Heart left ventricle (tissue), 16 donors: ENCODE measurements around the gene OR5K2. TPM values are rescaled to one million over a fixed set of nuclear protein-coding genes. Genes with fewer than 3 reads are reported as not detected.

Experiments
- ATAC-seq, 4 donors: fragments of 200-7000 bp; cut with Tn5 transposase; one replicate each; pipeline ENCODE4 v1.9.1; 2020 to 2022; ENCODE audit warnings: moderate library complexity in 4 of 4, mild to moderate bottlenecking in 3 of 4, moderate number of reproducible peaks in 1 of 4
- DNase-seq, 5 donors: peaks; one replicate each; pipeline ENCODE4 v3.0.0-alpha.2; 2020
- H3K27ac ChIP-seq, 12 donors: fragments of 200-600 bp; sonication (generic) in 4 of 12; one replicate each; pipeline versions ENCODE4 v1.5.0 to v1.8.0; 2016 to 2022; ENCODE audit warnings: mild to moderate bottlenecking in 2 of 12
- H3K27me3 ChIP-seq, 9 donors: fragments of 200-600 bp; sonication (generic) in 2 of 9; one replicate each; pipeline versions ENCODE4 v1.5.1 to v1.8.0; 2016 to 2022; ENCODE audit warnings: mild to moderate bottlenecking in 3 of 9
- H3K36me3 ChIP-seq, 9 donors: fragments of 200-600 bp; sonication (generic) in 2 of 9; one replicate each; pipeline versions ENCODE4 v1.5.0 to v1.8.0; 2018 to 2022; ENCODE audit warnings: mild to moderate bottlenecking in 2 of 9
- H3K4me1 ChIP-seq, 12 donors: fragments of 200-600 bp; sonication (generic) in 4 of 12; one replicate each; pipeline versions ENCODE4 v1.5.0 to v1.8.0; 2016 to 2022; ENCODE audit warnings: mild to moderate bottlenecking in 3 of 12
- H3K4me3 ChIP-seq, 12 donors: fragments of 200-600 bp; sonication (generic) in 4 of 12; one replicate each; pipeline versions ENCODE4 v1.5.0 to v1.8.0; 2017 to 2022; ENCODE audit warnings: mild to moderate bottlenecking in 9 of 12, moderate library complexity in 4 of 12
- H3K9me3 ChIP-seq, 12 donors: fragments of 200-600 bp; sonication (generic) in 4 of 12; one replicate each; pipeline versions ENCODE4 v1.5.0 to v1.8.0; 2016 to 2022; ENCODE audit warnings: mild to moderate bottlenecking in 1 of 12
- POLR2A ChIP-seq, 2 donors: fragments of 450-650 bp; IDR thresholded peaks; one replicate each; pipeline ENCODE4 v1.6.1; 2017; ENCODE audit warnings: antibody characterized with exemption in 2 of 2, mild to moderate bottlenecking in 2 of 2, moderate library complexity in 2 of 2
- WGBS, 4 donors: extraction: QIAGEN DNeasy Blood & Tissue Kit in 2 of 4; methylation state at CpG; one replicate each; pipeline versions ENCODE4 v1.1.5 to v1.1.7; 2013 to 2018; 5-methylcytosine and 5-hydroxymethylcytosine counted together
- intact Hi-C, 10 donors: fragments of 100-400 bp; cut with DNase I; formaldehyde crosslinking; loops; one replicate each; pipeline versions ENCODE4 v1.11.1 to v1.14.2; 2022
- polyA plus RNA-seq, 2 donors: library from polyadenylated mRNA; stranded (reverse); fragments of 200-250 nt; gene quantifications; one replicate each; pipeline ENCODE4 v1.2.3, GENCODE V29; 2013
- total RNA-seq, 9 donors: library from RNA; depleted of rRNA in 2 of 9; stranded (reverse); fragments of >200 nt in 2 of 9; fragmentation: NEBNext Ultra II Directional in 3 of 9; extraction: Animal tissue kit (Norgen Biotek cat#: 25700) in 3 of 9; gene quantifications; one replicate each; pipeline versions ENCODE4 v1.1.0 to v1.2.4, GENCODE V29; 2016 to 2023
- TF ChIP-seq, protein P1 (sequence below), 12 donors: fragments of 200-600 bp; sonication (generic) in 4 of 12; IDR thresholded peaks; one replicate each; pipeline versions ENCODE4 v1.5.0 to v1.8.0; 2018 to 2022; ENCODE audit warnings: antibody characterized with exemption in 12 of 12, mild to moderate bottlenecking in 5 of 12
- donor health status: ischemic (EF 13 %, LVEDD 7.1; RV severe dilation, severe dysfunction).
- donor health status: healthy with polysubstance abuse.
- donor health status: DM: no; HTN: yes; CAD: no.
- donor health status: DM: no; HTN: no; CAD: no.
- donor health status: ischemic (EF 25% LVEDD 6.9; RV normal size, moderate dysfunction).
- donor health status: ischemic (EF 25% LVEDD 5.7; RV mildly dilated, moderate dysfunction).
- donor health status: healthy.
- donor health status: DM: yes; HTN: yes; CAD: no.
- donor health status: ischemic (EF 35%, LVEDD 5.7; RV mildly dilated, moderate dysfunction).
- donor health status: nonischemic (EF 11% LVEDD 7.7; RV severe dilation, severe dysfunction).
- donor health status: DM: yes; HTN: yes; CAD: no.
- donor health status: PGD.
- donor health status: ischemic (EF 29% LVEDD 5.4; RV normal size, mild dysfunction).
- donor health status: nonischemic (EF 23%, LVEDD 6.1; RV moderate dilation, normal function).

The OR5K2 gene
- total and polyA plus RNA-seq, 11 donors: not detected

DNA sequence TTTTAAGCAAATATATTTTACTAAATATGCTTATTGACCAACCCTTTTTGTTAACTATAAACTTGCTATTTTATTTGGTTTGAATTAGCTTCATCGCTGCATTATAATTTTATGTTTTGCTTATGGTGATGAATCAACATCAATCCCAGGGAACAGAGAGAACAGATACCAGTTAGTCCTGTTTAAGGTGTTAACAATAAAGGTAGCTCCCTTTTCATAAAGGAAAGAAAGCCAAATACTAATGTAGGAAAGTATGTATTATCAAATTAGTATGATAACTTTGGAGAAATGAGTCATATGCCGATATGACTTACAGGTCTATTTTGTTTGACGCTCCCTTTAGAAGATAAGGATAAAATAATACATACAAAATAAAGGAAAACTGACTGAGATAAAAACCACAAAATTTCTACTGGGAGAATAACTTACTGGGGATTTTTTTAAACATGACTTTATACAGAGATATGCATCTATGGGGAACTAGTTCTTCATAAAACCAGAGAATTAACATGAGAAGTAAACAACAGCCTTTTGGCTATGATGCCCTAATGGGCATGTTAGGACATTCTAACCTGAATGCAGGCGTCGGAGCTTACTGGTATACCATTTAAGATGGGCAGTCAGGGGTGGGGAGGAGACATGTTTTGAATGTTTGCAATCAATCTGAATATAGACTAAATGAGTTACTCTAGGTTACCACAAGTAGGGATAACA is 4.5 kb downstream of the OR5K2 start:
- ATAC-seq (no peak), DNase-seq (no peak)
- Histone ChIP-seq H3K27me3 (no peaks in the 10 kb centered on the region), H3K27ac (no peak overlapping the region), H3K9me3 (no peaks in the 10 kb centered on the region), H3K4me3 (no peak overlapping the region), H3K4me1 (no peaks in the 10 kb centered on the region), H3K36me3 (peaks cover 0 to 7% (median 0%) of the 10 kb centered on the region in 9 donors)
- intact Hi-C loops: no loop called here
- 89 to 95% (median 92%) methylated on average over 5 of the region's 5 CpGs for WGBS, 4 donors
- no peak for TF ChIP-seq POLR2A (IDR thresholded peaks at IDR 0.05)
- TF ChIP-seq, protein P1, sequence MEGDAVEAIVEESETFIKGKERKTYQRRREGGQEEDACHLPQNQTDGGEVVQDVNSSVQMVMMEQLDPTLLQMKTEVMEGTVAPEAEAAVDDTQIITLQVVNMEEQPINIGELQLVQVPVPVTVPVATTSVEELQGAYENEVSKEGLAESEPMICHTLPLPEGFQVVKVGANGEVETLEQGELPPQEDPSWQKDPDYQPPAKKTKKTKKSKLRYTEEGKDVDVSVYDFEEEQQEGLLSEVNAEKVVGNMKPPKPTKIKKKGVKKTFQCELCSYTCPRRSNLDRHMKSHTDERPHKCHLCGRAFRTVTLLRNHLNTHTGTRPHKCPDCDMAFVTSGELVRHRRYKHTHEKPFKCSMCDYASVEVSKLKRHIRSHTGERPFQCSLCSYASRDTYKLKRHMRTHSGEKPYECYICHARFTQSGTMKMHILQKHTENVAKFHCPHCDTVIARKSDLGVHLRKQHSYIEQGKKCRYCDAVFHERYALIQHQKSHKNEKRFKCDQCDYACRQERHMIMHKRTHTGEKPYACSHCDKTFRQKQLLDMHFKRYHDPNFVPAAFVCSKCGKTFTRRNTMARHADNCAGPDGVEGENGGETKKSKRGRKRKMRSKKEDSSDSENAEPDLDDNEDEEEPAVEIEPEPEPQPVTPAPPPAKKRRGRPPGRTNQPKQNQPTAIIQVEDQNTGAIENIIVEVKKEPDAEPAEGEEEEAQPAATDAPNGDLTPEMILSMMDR (IDR thresholded peaks at IDR 0.05): no peak

DNA sequence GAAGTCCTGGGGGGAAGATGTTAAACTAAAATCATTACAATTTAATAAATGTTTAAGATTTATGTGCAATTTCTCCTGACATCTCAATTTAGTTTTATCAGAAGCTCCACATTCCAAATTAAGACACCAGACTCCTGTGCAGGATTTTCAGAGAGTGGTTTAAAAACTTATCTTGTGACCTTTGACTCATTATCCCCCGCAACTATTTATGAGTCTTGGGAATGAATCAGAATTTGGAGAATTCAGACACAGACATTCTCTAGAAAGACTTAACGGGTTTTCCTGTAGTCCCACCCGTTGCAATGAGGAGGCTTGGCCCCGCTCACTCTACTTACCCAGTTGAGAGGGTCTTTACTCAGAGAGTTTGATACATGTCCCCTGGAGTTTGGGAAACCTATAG is 7.1 kb downstream of the OR5K2 start:
- Histone ChIP-seq H3K4me1 (no peaks in the 10 kb centered on the region), H3K36me3 (peaks cover 0 to 7% (median 0%) of the 10 kb centered on the region in 9 donors), H3K4me3 (no peak overlapping the region), H3K9me3 (no peaks in the 10 kb centered on the region), H3K27ac (no peak overlapping the region), H3K27me3 (no peaks in the 10 kb centered on the region)
- no peak for ATAC-seq
- no peak for DNase-seq
- intact Hi-C loops: no loop called here
- WGBS, 4 donors: 64 to 71% (median 70%) methylated on average over 4 of the region's 4 CpGs
- TF ChIP-seq, protein P1 (IDR thresholded peaks at IDR 0.05): no peak

DNA sequence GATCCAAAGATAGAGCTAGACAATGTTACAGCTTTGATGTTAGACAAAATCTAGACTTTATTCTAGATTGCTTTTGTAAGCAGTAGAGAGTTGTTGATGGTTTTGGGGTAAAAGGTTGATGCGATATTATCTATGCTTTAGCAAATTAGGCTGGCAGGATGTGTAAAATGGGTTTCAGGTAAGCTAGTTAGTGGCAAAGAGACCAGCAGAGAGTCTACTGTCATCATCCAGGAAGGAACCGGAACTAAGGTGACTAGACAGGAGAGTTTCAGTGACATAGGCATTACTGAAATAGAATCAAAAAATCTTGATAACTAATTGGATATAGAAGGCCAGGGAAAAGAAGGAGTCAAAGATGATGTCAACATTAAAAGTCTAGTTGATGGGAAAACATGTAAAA is 11.1 kb downstream of the OR5K2 start:
- ATAC-seq (no peak), DNase-seq (no peak)
- Histone ChIP-seq H3K9me3 (no peaks in the 10 kb centered on the region), H3K4me1 (no peaks in the 10 kb centered on the region), H3K27me3 (no peaks in the 10 kb centered on the region), H3K27ac (no peak overlapping the region), H3K4me3 (no peak overlapping the region), H3K36me3 (peaks cover 0 to 29% (median 9%) of the 10 kb centered on the region in 9 donors)
- WGBS, 4 donors: 95 to 99% (median 97%) methylated on average over 2 of the region's 2 CpGs
- TF ChIP-seq, protein P1 (IDR thresholded peaks at IDR 0.05): no peak
- TF ChIP-seq POLR2A (IDR thresholded peaks at IDR 0.05): no peak
- intact Hi-C loops: no loop called here

DNA sequence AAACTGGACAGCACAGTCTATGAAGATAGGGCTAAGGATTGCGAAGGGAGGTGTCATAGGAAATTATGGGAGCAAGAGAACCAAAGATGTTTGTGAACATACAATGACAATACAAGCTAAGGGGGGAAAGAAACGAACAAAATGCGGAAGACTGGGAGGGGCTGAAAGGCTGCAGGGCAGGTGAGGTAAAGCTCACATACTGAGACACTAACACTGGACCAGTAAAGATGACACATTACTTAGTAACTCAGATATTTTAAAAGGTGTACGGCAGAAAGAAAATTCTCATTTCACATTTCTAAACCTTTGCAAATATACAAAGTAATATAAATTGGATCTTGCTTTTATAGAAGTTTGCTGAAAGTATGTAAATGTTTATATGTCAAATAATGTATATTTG is 15.1 kb downstream of the OR5K2 start:
- Histone ChIP-seq H3K27me3 (no peaks in the 10 kb centered on the region), H3K27ac (no peak overlapping the region), H3K4me1 (peaks cover 0 to 10% (median 0%) of the 10 kb centered on the region in 12 donors), H3K4me3 (no peak overlapping the region), H3K9me3 (no peaks in the 10 kb centered on the region), H3K36me3 (peaks cover 0 to 68% (median 38%) of the 10 kb centered on the region in 9 donors)
- ATAC-seq (no peak), DNase-seq (no peak)
- TF ChIP-seq POLR2A (IDR thresholded peaks at IDR 0.05): no peak
- TF ChIP-seq, protein P1 (IDR thresholded peaks at IDR 0.05): no peak
- WGBS, 4 donors: 94 to 96% (median 94%) methylated on average over 4 of the region's 4 CpGs
- intact Hi-C loops: no loop called here
